ENCODE data around the gene CTSS. TPM values are rescaled to one million over a fixed set of nuclear protein-coding genes. Genes with fewer than 3 reads are reported as not detected.

CTSS gene
- total RNA-seq, 1 experiment from 2014 or later: not detected

DNA sequence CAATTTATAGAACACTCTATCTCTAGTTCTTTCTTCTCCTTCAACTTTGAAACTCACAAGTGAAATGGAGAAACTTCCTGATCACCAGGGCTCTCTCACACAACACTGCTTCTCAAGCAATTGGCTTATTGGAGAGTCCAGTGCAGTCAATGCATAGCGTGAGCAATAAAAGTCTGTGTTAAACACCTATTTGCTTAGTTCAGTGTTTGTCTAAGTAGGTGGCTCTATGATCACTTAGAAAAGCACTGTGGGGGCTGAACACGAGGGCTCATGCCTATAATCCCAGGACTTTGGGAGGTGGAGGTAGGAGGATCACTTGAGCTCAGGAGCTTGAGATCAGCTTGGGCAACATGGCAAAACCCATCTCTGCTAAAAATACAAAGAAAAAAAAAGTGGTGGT is 12.2 kb downstream of the CTSS start:
- no peak overlapping the region for H3K18ac ChIP-seq (ENCODE audit: insufficient read length, low read depth, low read length)
- H2AFZ ChIP-seq (ENCODE audit: low read length): no peak overlapping the region
- H3K79me1 ChIP-seq (ENCODE audit: insufficient read depth, low read depth, low read length, poor library complexity, severe bottlenecking): no peaks in the 10 kb centered on the region
- peak overlapping the region in 1 of 3 experiments; percentile 40; a peak in 1 of 7 replicates for H3K27ac Mint-ChIP-seq
- H2BK12ac ChIP-seq (ENCODE audit: insufficient read length, low read depth, low read length): no peak overlapping the region
- WGBS (ENCODE audit: extremely low coverage, insufficient read length, low lambda C conversion rate): no CpG with 5 or more reads among the region's 2 CpGs
- no peaks in the 10 kb centered on the region for H3K36me3 Mint-ChIP-seq (ENCODE audit: insufficient read depth in 1 of 3, low read depth in 3 of 3)
- no peaks in the 10 kb centered on the region for H3K79me2 ChIP-seq (ENCODE audit: insufficient read depth, low read length)
- H4K20me1 ChIP-seq (ENCODE audit: control insufficient read depth, insufficient read depth, insufficient read length): no peaks in the 10 kb centered on the region
- H2AK5ac ChIP-seq (ENCODE audit: insufficient read length, low read length): no peak overlapping the region
- no peaks in the 10 kb centered on the region for H3K9me3 ChIP-seq (ENCODE audit: control insufficient read depth, low read depth, low read length)
- H3K4ac ChIP-seq (ENCODE audit: low read depth, low read length): no peak overlapping the region
- no peak overlapping the region for H3K56ac ChIP-seq (ENCODE audit: insufficient read length, low read depth, low read length)
- no peaks in the 10 kb centered on the region for H3K27me3 Mint-ChIP-seq (ENCODE audit: low read depth)
- H2BK15ac ChIP-seq (ENCODE audit: low read depth, low read length): no peak overlapping the region
- no peaks in the 10 kb centered on the region for H3K9me3 Mint-ChIP-seq
- TF ChIP-seq, protein P1, sequence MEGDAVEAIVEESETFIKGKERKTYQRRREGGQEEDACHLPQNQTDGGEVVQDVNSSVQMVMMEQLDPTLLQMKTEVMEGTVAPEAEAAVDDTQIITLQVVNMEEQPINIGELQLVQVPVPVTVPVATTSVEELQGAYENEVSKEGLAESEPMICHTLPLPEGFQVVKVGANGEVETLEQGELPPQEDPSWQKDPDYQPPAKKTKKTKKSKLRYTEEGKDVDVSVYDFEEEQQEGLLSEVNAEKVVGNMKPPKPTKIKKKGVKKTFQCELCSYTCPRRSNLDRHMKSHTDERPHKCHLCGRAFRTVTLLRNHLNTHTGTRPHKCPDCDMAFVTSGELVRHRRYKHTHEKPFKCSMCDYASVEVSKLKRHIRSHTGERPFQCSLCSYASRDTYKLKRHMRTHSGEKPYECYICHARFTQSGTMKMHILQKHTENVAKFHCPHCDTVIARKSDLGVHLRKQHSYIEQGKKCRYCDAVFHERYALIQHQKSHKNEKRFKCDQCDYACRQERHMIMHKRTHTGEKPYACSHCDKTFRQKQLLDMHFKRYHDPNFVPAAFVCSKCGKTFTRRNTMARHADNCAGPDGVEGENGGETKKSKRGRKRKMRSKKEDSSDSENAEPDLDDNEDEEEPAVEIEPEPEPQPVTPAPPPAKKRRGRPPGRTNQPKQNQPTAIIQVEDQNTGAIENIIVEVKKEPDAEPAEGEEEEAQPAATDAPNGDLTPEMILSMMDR (conservative IDR thresholded peaks at IDR 0.05): no peak
- peaks cover 2% of the 10 kb centered on the region; the same call in 1 of the 2 replicates for H3K27me3 ChIP-seq (ENCODE audit: insufficient read depth, low read length)
- no peak overlapping the region for H2BK20ac ChIP-seq (ENCODE audit: low read depth, low read length, poor library complexity, severe bottlenecking)
- H3K14ac ChIP-seq (ENCODE audit: insufficient read depth, low read length): no peak overlapping the region
- H3T11ph ChIP-seq (ENCODE audit: low read length): no peak overlapping the region
- H2BK120ac ChIP-seq (ENCODE audit: low read depth, low read length, poor library complexity, severe bottlenecking): no peak overlapping the region
- H3K4me3 Mint-ChIP-seq: no peak overlapping the region
- H3K4me1 ChIP-seq (ENCODE audit: insufficient read depth, low read length): no peaks in the 10 kb centered on the region
- no peak overlapping the region for H2BK5ac ChIP-seq (ENCODE audit: insufficient read length, low read length)
- no peaks in the 10 kb centered on the region for H3K23me2 ChIP-seq (ENCODE audit: insufficient read length, low read depth, low read length, poor library complexity, severe bottlenecking)
- H3K4me1 Mint-ChIP-seq: no peaks in the 10 kb centered on the region
- DNase-seq: no peak
- H4K5ac ChIP-seq (ENCODE audit: insufficient read length, low read depth, low read length): no peak overlapping the region
- H3K27ac ChIP-seq (ENCODE audit: insufficient read length, low read depth, low read length): no peak overlapping the region
- no peak overlapping the region for H4K8ac ChIP-seq (replicated peaks; ENCODE audit: insufficient read length, low read depth, low read length)
- no peak overlapping the region for H3K9ac ChIP-seq (ENCODE audit: extremely low read depth, insufficient read length, low read length)
- H3K23ac ChIP-seq (ENCODE audit: insufficient read length, low read depth, low read length): no peak overlapping the region
- H4K91ac ChIP-seq (ENCODE audit: insufficient read length, low read depth, low read length): no peak overlapping the region
- H3K4me2 ChIP-seq (ENCODE audit: insufficient read depth, insufficient read length, low read length): no peak overlapping the region
